Panc1 (cell line): ENCODE data around the gene ELMO1.

Experiments used
- CTCF ChIP-seq: fragments of 450-650 bp; IDR thresholded peaks from 2 replicates; pipeline ENCODE4 v1.5.1; 2017; ENCODE audit warnings: mild to moderate bottlenecking
- REST ChIP-seq, 2 experiments: IDR thresholded peaks; 2 replicates each; pipeline ENCODE4 v1.6.1; 2011 to 2012; ENCODE audit warnings: low read depth in 2 of 2, control low read depth in 1 of 2, low read length in 1 of 2, mild to moderate bottlenecking in 1 of 2, moderate library complexity in 1 of 2; ENCODE audit not compliant: insufficient read depth in 1 of 2

GRCh38 chr7:37380831-37381230, 67.8 kb downstream of the ELMO1 start:
- TF ChIP-seq CTCF (no peak), REST (IDR thresholded peaks at IDR 0.05; ENCODE audit: insufficient read depth in 1 of 2, low read depth in 2 of 2, low read length in 1 of 2) (no peak)
